MM.1S (cell line): ENCODE results near the gene DMRTB1.

Experiments used
- CTCF ChIP-seq: fragments of 300-600 bp; sonication (generic); IDR thresholded peaks from 2 replicates; pipeline ENCODE4 v1.5.1; 2016; ENCODE audit warnings: antibody characterized with exemption, low read length, mixed read lengths
- EZH2 ChIP-seq: fragments of 300-600 bp; sonication (generic); optimal IDR thresholded peaks from 2 replicates; pipeline ENCODE3; 2017; ENCODE audit warnings: low read depth, mild to moderate bottlenecking, antibody characterized with exemption, low read length, mixed read lengths
- EZH2phosphoT487 ChIP-seq: fragments of 300-600 bp; sonication (generic); IDR thresholded peaks from 2 replicates; pipeline ENCODE4 v1.6.1; 2018; ENCODE audit warnings: antibody characterized with exemption, low read length

- no peak for TF ChIP-seq CTCF
- TF ChIP-seq EZH2 = no peak
- TF ChIP-seq EZH2phosphoT487 = no peak
Observed at GRCh38 chr1:53470155-53470554, 11.0 kb downstream of the DMRTB1 start.
